HEK293 (cell line): ENCODE measurements around the gene NARF.

Experiments used
- CTCF ChIP-seq: fragments of 450-650 bp; formaldehyde crosslinking; IDR thresholded peaks from 2 replicates; pipeline ENCODE4 v1.5.1; 2016; ENCODE audit warnings: missing biosample characterization, missing genetic modification characterization
- MZF1 ChIP-seq: fragments of 450-650 bp; formaldehyde crosslinking; IDR thresholded peaks from 2 replicates; pipeline ENCODE4 v1.5.1; 2017; ENCODE audit warnings: missing biosample characterization, missing genetic modification characterization, borderline replicate concordance
- PRDM6 ChIP-seq: fragments of 450-650 bp; formaldehyde crosslinking; IDR thresholded peaks from 2 replicates; pipeline ENCODE4 v1.5.1; 2017; ENCODE audit warnings: missing biosample characterization, missing genetic modification characterization
- TCF7L2 ChIP-seq: IDR thresholded peaks from 2 replicates; pipeline ENCODE4 v1.6.1; 2011; ENCODE audit warnings: low read depth, mild to moderate bottlenecking, inconsistent platforms, low read length, moderate library complexity, borderline replicate concordance
- ZNF138 ChIP-seq: fragments of 450-650 bp; formaldehyde crosslinking; IDR thresholded peaks from 2 replicates; pipeline ENCODE4 v1.5.1; 2016; ENCODE audit warnings: missing biosample characterization, missing genetic modification characterization, borderline replicate concordance
- ZNF560 ChIP-seq: fragments of 450-650 bp; formaldehyde crosslinking; IDR thresholded peaks from 2 replicates; pipeline ENCODE4 v1.5.1; 2017; ENCODE audit warnings: missing biosample characterization, missing genetic modification characterization, borderline replicate concordance
- ZNF707 ChIP-seq: fragments of 450-650 bp; formaldehyde crosslinking; IDR thresholded peaks from 2 replicates; pipeline ENCODE4 v1.5.1; 2016; ENCODE audit warnings: missing biosample characterization, missing genetic modification characterization
- ZNF791 ChIP-seq: fragments of 450-650 bp; formaldehyde crosslinking; IDR thresholded peaks from 2 replicates; pipeline ENCODE4 v1.5.1; 2016; ENCODE audit warnings: missing biosample characterization, missing genetic modification characterization
- ZNF843 ChIP-seq: fragments of 450-650 bp; formaldehyde crosslinking; IDR thresholded peaks from 2 replicates; pipeline ENCODE4 v1.5.1; 2016; ENCODE audit warnings: missing biosample characterization, missing genetic modification characterization
- ZSCAN30 ChIP-seq: fragments of 450-650 bp; IDR thresholded peaks from 2 replicates; pipeline ENCODE4 v1.5.1; 2018; ENCODE audit warnings: missing biosample characterization, mild to moderate bottlenecking, missing genetic modification characterization, moderate library complexity
- TF ChIP-seq, protein P1 (sequence below): fragments of 450-650 bp; formaldehyde crosslinking; IDR thresholded peaks from 2 replicates; pipeline ENCODE4 v1.5.1; 2016; ENCODE audit warnings: missing biosample characterization, missing genetic modification characterization, low read depth
- TF ChIP-seq, protein P2 (sequence below): fragments of 450-650 bp; formaldehyde crosslinking; IDR thresholded peaks from 2 replicates; pipeline ENCODE4 v1.5.1; 2016; ENCODE audit warnings: missing biosample characterization, missing genetic modification characterization

DNA sequence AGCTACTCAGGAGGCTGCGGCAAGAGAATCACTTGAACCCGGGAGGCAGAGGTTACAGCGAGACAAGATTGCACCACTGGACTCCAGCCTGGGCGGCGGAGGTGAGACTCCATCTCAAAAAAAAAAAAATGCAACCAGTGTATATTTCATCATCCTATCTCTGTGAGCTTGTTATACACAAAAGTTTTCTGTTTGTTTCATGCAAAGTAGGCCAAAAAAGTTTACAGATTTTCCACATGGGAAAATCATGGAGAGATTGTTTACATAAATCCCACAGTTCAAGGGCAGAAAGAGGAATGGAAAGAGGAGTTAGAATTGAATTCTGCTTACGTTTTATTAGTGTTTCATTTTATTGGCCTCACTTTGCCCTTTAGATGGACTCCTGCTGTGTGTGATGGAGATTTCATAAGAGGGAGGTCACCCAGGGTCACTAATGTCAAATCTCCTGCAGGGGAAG lies 24.7 kb downstream of the NARF start:
- TF ChIP-seq ZSCAN30 (tag by site-specific recombination) (no peak), MZF1 (tag by site-specific recombination) (no peak), ZNF560 (no peak), CTCF (tag by site-specific recombination) (no peak), PRDM6 (tag by site-specific recombination) (no peak), TCF7L2 (no peak), ZNF843 (tag by site-specific recombination) (no peak), ZNF791 (tag by site-specific recombination) (no peak), ZNF138 (no peak), ZNF707 (tag by site-specific recombination) (no peak)
- TF ChIP-seq, protein P1, sequence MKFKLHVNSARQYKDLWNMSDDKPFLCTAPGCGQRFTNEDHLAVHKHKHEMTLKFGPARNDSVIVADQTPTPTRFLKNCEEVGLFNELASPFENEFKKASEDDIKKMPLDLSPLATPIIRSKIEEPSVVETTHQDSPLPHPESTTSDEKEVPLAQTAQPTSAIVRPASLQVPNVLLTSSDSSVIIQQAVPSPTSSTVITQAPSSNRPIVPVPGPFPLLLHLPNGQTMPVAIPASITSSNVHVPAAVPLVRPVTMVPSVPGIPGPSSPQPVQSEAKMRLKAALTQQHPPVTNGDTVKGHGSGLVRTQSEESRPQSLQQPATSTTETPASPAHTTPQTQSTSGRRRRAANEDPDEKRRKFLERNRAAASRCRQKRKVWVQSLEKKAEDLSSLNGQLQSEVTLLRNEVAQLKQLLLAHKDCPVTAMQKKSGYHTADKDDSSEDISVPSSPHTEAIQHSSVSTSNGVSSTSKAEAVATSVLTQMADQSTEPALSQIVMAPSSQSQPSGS (tag by site-specific recombination): no peak
- TF ChIP-seq, protein P2, sequence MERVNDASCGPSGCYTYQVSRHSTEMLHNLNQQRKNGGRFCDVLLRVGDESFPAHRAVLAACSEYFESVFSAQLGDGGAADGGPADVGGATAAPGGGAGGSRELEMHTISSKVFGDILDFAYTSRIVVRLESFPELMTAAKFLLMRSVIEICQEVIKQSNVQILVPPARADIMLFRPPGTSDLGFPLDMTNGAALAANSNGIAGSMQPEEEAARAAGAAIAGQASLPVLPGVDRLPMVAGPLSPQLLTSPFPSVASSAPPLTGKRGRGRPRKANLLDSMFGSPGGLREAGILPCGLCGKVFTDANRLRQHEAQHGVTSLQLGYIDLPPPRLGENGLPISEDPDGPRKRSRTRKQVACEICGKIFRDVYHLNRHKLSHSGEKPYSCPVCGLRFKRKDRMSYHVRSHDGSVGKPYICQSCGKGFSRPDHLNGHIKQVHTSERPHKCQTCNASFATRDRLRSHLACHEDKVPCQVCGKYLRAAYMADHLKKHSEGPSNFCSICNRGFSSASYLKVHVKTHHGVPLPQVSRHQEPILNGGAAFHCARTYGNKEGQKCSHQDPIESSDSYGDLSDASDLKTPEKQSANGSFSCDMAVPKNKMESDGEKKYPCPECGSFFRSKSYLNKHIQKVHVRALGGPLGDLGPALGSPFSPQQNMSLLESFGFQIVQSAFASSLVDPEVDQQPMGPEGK: no peak
